HCT116 (cell line): Measurements from ENCODE around the gene ZNF462. TPM values are rescaled to one million over a fixed set of nuclear protein-coding genes. Genes with fewer than 3 reads are reported as not detected.

ENCODE experiments used
- ATAC-seq: fragments of 200-7000 bp; cut with Tn5 transposase; 2 replicates; pipeline ENCODE4 v1.9.1; 2020; ENCODE audit warnings: mild to moderate bottlenecking, moderate library complexity
- BruUV-seq: library from RNA; stranded (reverse); fragments of 400-500 nt; replicated peaks from 2 replicates; lab custom pipeline; 2021; lab: Mats Ljungman, UMichigan
- CTCF ChIA-PET: fragments of 300-600 bp; sonication (Branson Sonifier 250); formaldehyde crosslinking; loops from one replicate; lab custom pipeline; 2021; ENCODE audit warnings: antibody characterized with exemption; lab: Charles Lee
- POLR2A ChIA-PET: fragments of 300-600, 350-600 bp; sonication (Branson Sonifier 250); formaldehyde crosslinking; loops from one replicate; lab custom pipeline; 2021; ENCODE audit warnings: antibody characterized with exemption; lab: Charles Lee
- RAD21 ChIA-PET, 2 experiments: fragments of 300-600 bp; sonication (Branson Sonifier 250); formaldehyde crosslinking; loops; one replicate each; lab custom pipeline; 2023; ENCODE audit warnings: low total read pairs in 2 of 2; ENCODE audit not compliant: uncharacterized antibody in 2 of 2, unreplicated experiment in 2 of 2, low non-redundant PET in 1 of 2; lab: Charles Lee
- DNase-seq: peaks from one replicate; pipeline ENCODE4 v3.0.0-alpha.2; 2010; ENCODE audit warnings: low read depth, low spot score
- H2AFZ ChIP-seq: fragments of 200-600 bp; shearing (Covaris generic), sonication (generic); 2 replicates; pipeline ENCODE4 v1.6.1; 2017; ENCODE audit warnings: low read depth, mixed run types, mixed read lengths, antibody characterized with exemption, low read length; ENCODE audit not compliant: poor library complexity, severe bottlenecking
- H3K27ac ChIP-seq: 2 replicates; pipeline ENCODE4 v1.5.1; 2012; ENCODE audit warnings: low read depth, low read length
- H3K27me3 ChIP-seq: fragments of 200-600 bp; sonication (generic); 2 replicates; pipeline ENCODE4 v1.6.1; 2016; ENCODE audit warnings: mixed run types, low read length, mixed read lengths; ENCODE audit not compliant: insufficient read depth
- H3K36me3 ChIP-seq, 2 experiments: fragments of 200-500 bp in 1 of 2; fragments of 200-600 bp in 1 of 2; sonication (Bioruptor generic) in 1 of 2; sonication (generic) in 1 of 2; 2 replicates each; pipeline versions ENCODE4 v1.5.1 to v1.6.1; 2014 to 2016; ENCODE audit warnings: low read length in 2 of 2, inconsistent platforms in 1 of 2, mixed read lengths in 1 of 2, mixed run types in 1 of 2; ENCODE audit not compliant: insufficient read depth in 2 of 2, control insufficient read depth in 1 of 2
- H3K4me1 ChIP-seq, 2 experiments: fragments of 200-600 bp in 1 of 2; sonication (generic) in 1 of 2; 2 replicates each; pipeline versions ENCODE4 v1.5.1 to v1.6.1; 2012 to 2017; ENCODE audit warnings: low read length in 2 of 2, inconsistent platforms in 1 of 2, mild to moderate bottlenecking in 1 of 2, mixed read lengths in 1 of 2, mixed run types in 1 of 2, moderate library complexity in 1 of 2; ENCODE audit not compliant: insufficient read depth in 2 of 2, control insufficient read depth in 1 of 2
- H3K4me2 ChIP-seq: fragments of 200-600 bp; sonication (generic); 2 replicates; pipeline ENCODE4 v1.6.1; 2017; ENCODE audit warnings: mixed run types, low read length, mixed read lengths
- H3K4me3 ChIP-seq, 2 experiments: fragments of 200-600 bp in 1 of 2; sonication (generic) in 1 of 2; replicated peaks in 1 of 2; 2 replicates each; pipeline ENCODE4 v1.5.1; 2011 to 2016; ENCODE audit warnings: low read length in 2 of 2, control low read depth in 1 of 2, low read depth in 1 of 2, mild to moderate bottlenecking in 1 of 2, mixed read lengths in 1 of 2, mixed run types in 1 of 2
- H3K79me2 ChIP-seq: fragments of 200-600 bp; sonication (generic); 2 replicates; pipeline ENCODE4 v1.6.1; 2017; ENCODE audit warnings: mild to moderate bottlenecking, mixed run types, low read length, moderate library complexity, mixed read lengths; ENCODE audit not compliant: insufficient read depth
- H3K9ac ChIP-seq: fragments of 200-600 bp; sonication (generic); 2 replicates; pipeline ENCODE4 v1.6.1; 2016; ENCODE audit warnings: low read length, mixed read lengths
- H3K9me2 ChIP-seq: fragments of 200-600 bp; sonication (generic), shearing (Covaris generic); 2 replicates; pipeline ENCODE4 v1.6.1; 2017; ENCODE audit warnings: mixed run types, mild to moderate bottlenecking, moderate library complexity; ENCODE audit not compliant: insufficient read depth
- H3K9me3 ChIP-seq, 2 experiments: fragments of 200-500 bp in 1 of 2; fragments of 200-600 bp in 1 of 2; sonication (Bioruptor generic) in 1 of 2; sonication (generic) in 1 of 2; 2 replicates each; pipeline ENCODE4 v1.6.1; 2014 to 2017; ENCODE audit warnings: low read length in 2 of 2, mixed read lengths in 2 of 2, inconsistent platforms in 1 of 2, low read depth in 1 of 2, mild to moderate bottlenecking in 1 of 2, mixed run types in 1 of 2, moderate library complexity in 1 of 2; ENCODE audit not compliant: control insufficient read depth in 1 of 2, insufficient read depth in 1 of 2
- H4K20me1 ChIP-seq: fragments of 200-600 bp; sonication (generic), shearing (Covaris generic); 2 replicates; pipeline ENCODE4 v1.6.1; 2017; ENCODE audit warnings: mixed run types, mild to moderate bottlenecking, moderate library complexity; ENCODE audit not compliant: insufficient read depth
- ATF3 ChIP-seq: IDR thresholded peaks from 2 replicates; pipeline ENCODE4 v1.6.1; 2012
- CEBPB ChIP-seq: IDR thresholded peaks from 2 replicates; pipeline ENCODE4 v1.6.1; 2012; ENCODE audit warnings: low read depth
- CTCF ChIP-seq, 3 experiments: fragments of 200-600 bp in 1 of 3; sonication (generic) in 1 of 3; IDR thresholded peaks in 2 of 3; conservative IDR thresholded peaks in 1 of 3; 2 replicates each; pipeline ENCODE4 v1.5.1; 2012 to 2017; ENCODE audit warnings: low read depth in 2 of 3, low read length in 2 of 3, antibody characterized with exemption in 1 of 3, borderline replicate concordance in 1 of 3, control low read depth in 1 of 3, mild to moderate bottlenecking in 1 of 3, mixed read lengths in 1 of 3, mixed run types in 1 of 3, moderate library complexity in 1 of 3; ENCODE audit not compliant: insufficient read depth in 1 of 3
- JUND ChIP-seq: IDR thresholded peaks from 2 replicates; pipeline ENCODE4 v1.6.1; 2012
- POLR2A ChIP-seq: IDR thresholded peaks from 2 replicates; pipeline ENCODE4 v1.7.0; 2011; ENCODE audit warnings: borderline replicate concordance; ENCODE audit not compliant: insufficient read depth, insufficient read length; ENCODE audit errors: extremely low read depth
- SRF ChIP-seq: IDR thresholded peaks from 2 replicates; pipeline ENCODE4 v1.6.1; 2012; ENCODE audit warnings: low read depth
- ZBTB33 ChIP-seq: IDR thresholded peaks from 2 replicates; pipeline ENCODE4 v1.6.1; 2011; ENCODE audit warnings: mild to moderate bottlenecking, low read length, moderate library complexity; ENCODE audit not compliant: insufficient replicate concordance; ENCODE audit errors: extremely low read depth
- intact Hi-C: fragments of 100-400 bp; cut with micrococcal nuclease; formaldehyde crosslinking; loops from 2 replicates; pipeline ENCODE4 v1.10.0; 2022
- total RNA-seq: library from RNA; stranded (reverse); gene quantifications from one replicate; pipeline ENCODE4 v1.2.1, GENCODE V29; 2021; ENCODE audit not compliant: unreplicated experiment

The ZNF462 gene
- total RNA-seq, 1 experiment from 2014 or later: 18.1 TPM

- Histone ChIP-seq H3K9me2 (no peaks in the 10 kb centered on the region), H2AFZ (no peak overlapping the region), H3K4me1 (no peaks in the 10 kb centered on the region), H3K4me3 (no peak overlapping the region), H4K20me1 (no peaks in the 10 kb centered on the region), H3K36me3 (no peaks in the 10 kb centered on the region), H3K27me3 (no peaks in the 10 kb centered on the region), H3K27ac (no peak overlapping the region), H3K9me3 (no peaks in the 10 kb centered on the region), H3K9ac (no peak overlapping the region), H3K79me2 (no peaks in the 10 kb centered on the region), H3K4me2 (no peak overlapping the region)
- RAD21 ChIA-PET: no interaction called here
- intact Hi-C loops: no loop called here
- TF ChIP-seq ZBTB33: no peak
- ATAC-seq: no peak
- CTCF ChIA-PET: no interaction called here
- no TSS peak for BruUV-seq
- no peak for DNase-seq
- POLR2A ChIA-PET: no interaction called here
Measured at GRCh38 chr9:106932178-106932577, 69.2 kb downstream of the ZNF462 start.

- H3K9me3 ChIP-seq: no peaks in the 10 kb centered on the region
- TF ChIP-seq CEBPB (no peak), POLR2A (no peak), JUND (no peak), SRF (no peak), CTCF (IDR thresholded peaks at IDR 0.05 in 2 of 3, conservative IDR thresholded peaks at IDR 0.05 in 1 of 3; ENCODE audit: borderline replicate concordance in 1 of 3, insufficient read depth in 1 of 3, low read depth in 2 of 3, low read length in 2 of 3) (no peak), ATF3 (no peak)
- TF ChIP-seq, all 23 proteins: peak for 0
- Histone ChIP-seq H3K4me2 (no peak overlapping the region), H3K36me3 (no peaks in the 10 kb centered on the region), H3K9ac (no peak overlapping the region), H3K27ac (no peak overlapping the region), H3K79me2 (no peaks in the 10 kb centered on the region), H2AFZ (no peak overlapping the region), H3K4me1 (no peaks in the 10 kb centered on the region), H3K4me3 (no peak overlapping the region), H3K9me2 (no peaks in the 10 kb centered on the region), H4K20me1 (no peaks in the 10 kb centered on the region), H3K27me3 (no peaks in the 10 kb centered on the region)
- intact Hi-C loops: no loop called here
- ChIA-PET RAD21 (no interaction called here), POLR2A (no interaction called here), CTCF (no interaction called here)
- BruUV-seq: no TSS peak
- no peak for DNase-seq
- ATAC-seq: no peak
Measured at GRCh38 chr9:106932675-106933074, 69.7 kb downstream of the ZNF462 start.
